Measurements from ENCODE around the gene KIAA0753. TPM values are rescaled to one million over a fixed set of nuclear protein-coding genes. Genes with fewer than 3 reads are reported as not detected.

Gene KIAA0753
- total and polyA plus RNA-seq, 2 donors from 2014 or later, result 4.2 to 21.8 TPM

DNA sequence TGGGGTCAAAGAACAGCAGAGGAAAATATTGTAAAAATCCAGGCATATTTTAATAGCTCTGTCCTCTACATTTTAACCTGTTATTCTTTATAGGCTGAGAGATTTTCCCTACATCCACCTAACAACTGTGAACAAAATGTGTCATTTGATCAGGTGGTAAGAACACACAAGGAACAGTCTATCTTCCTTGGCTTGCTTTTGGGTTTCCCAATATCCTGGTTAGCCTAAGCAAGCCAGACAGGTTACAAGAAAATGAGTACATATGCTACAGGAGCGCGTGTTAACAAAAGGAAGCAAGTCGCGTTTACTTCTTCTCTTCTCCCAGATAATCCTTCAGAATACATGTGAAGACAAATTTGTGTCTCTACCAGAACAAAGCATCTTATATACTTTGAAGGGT is 53.2 kb downstream of the KIAA0753 start:
- Histone ChIP-seq H3K36me3 (ENCODE audit: control insufficient read depth in 2 of 3, insufficient read depth in 3 of 3, low read length in 3 of 3) (peaks cover 21 to 54% (median 33%) of the 10 kb centered on the region in 3 donors), H3K4me1 (ENCODE audit: control insufficient read depth in 2 of 3, insufficient read depth in 2 of 3, low read depth in 1 of 3, low read length in 3 of 3) (peaks cover 0 to 4% (median 4%) of the 10 kb centered on the region in 3 donors), H3K27ac (ENCODE audit: low read depth in 2 of 2, low read length in 2 of 2) (no peak overlapping the region), H3K27me3 (ENCODE audit: control insufficient read depth, insufficient read depth, low read length) (no peaks in the 10 kb centered on the region), H3K9me3 (ENCODE audit: control insufficient read depth in 2 of 3, insufficient read depth in 1 of 3, low read length in 3 of 3) (peaks cover 0 to 2% (median 0%) of the 10 kb centered on the region in 3 donors), H3K4me3 (ENCODE audit: low read length in 3 of 3) (no peak overlapping the region), H3K9ac (ENCODE audit: low read length in 3 of 3) (no peak overlapping the region)
- DNase-seq (no peak), FAIRE-seq (no peak)
- intact Hi-C loops (cut with DNase I), result no loop called here
- TF ChIP-seq, protein P1, sequence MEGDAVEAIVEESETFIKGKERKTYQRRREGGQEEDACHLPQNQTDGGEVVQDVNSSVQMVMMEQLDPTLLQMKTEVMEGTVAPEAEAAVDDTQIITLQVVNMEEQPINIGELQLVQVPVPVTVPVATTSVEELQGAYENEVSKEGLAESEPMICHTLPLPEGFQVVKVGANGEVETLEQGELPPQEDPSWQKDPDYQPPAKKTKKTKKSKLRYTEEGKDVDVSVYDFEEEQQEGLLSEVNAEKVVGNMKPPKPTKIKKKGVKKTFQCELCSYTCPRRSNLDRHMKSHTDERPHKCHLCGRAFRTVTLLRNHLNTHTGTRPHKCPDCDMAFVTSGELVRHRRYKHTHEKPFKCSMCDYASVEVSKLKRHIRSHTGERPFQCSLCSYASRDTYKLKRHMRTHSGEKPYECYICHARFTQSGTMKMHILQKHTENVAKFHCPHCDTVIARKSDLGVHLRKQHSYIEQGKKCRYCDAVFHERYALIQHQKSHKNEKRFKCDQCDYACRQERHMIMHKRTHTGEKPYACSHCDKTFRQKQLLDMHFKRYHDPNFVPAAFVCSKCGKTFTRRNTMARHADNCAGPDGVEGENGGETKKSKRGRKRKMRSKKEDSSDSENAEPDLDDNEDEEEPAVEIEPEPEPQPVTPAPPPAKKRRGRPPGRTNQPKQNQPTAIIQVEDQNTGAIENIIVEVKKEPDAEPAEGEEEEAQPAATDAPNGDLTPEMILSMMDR (IDR thresholded peaks at IDR 0.05; ENCODE audit: borderline replicate concordance, extremely low read depth, insufficient read depth), result no peak

DNA sequence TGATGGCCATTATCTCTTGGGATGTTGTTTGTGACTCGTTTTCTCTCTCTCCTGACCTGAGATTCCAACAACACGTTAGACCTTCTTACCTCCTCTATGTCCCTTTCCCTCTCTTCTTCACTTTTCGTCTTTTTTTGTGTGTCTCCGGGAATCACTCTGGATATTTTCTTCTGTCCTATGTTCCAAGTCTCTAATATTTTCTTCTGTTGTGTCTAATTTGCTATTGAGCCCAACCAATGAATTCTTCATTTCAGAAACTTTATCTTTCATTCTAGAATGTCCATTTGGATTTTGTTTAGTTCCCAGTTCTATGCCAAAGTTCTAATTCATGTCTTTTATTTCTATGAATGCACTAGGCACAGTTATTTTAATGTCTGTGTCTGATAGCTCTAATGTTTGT is 57.1 kb downstream of the KIAA0753 start:
- no peak for DNase-seq
- no peak overlapping the region for H3K27ac ChIP-seq (ENCODE audit: low read depth in 2 of 2, low read length in 2 of 2)
- no peaks in the 10 kb centered on the region for H3K4me1 ChIP-seq (ENCODE audit: control insufficient read depth in 2 of 3, insufficient read depth in 2 of 3, low read depth in 1 of 3, low read length in 3 of 3)
- no peak for FAIRE-seq
- TF ChIP-seq, protein P1 (IDR thresholded peaks at IDR 0.05; ENCODE audit: borderline replicate concordance, extremely low read depth, insufficient read depth), result no peak
- no peak overlapping the region for H3K4me3 ChIP-seq (ENCODE audit: low read length in 3 of 3)
- no peaks in the 10 kb centered on the region for H3K27me3 ChIP-seq (ENCODE audit: control insufficient read depth, insufficient read depth, low read length)
- H3K9ac ChIP-seq (ENCODE audit: low read length in 3 of 3), result no peak overlapping the region
- peaks cover 9 to 34% (median 23%) of the 10 kb centered on the region in 3 donors for H3K36me3 ChIP-seq (ENCODE audit: control insufficient read depth in 2 of 3, insufficient read depth in 3 of 3, low read length in 3 of 3)
- peaks cover 0 to 2% (median 0%) of the 10 kb centered on the region in 3 donors for H3K9me3 ChIP-seq (ENCODE audit: control insufficient read depth in 2 of 3, insufficient read depth in 1 of 3, low read length in 3 of 3)
- intact Hi-C loops (cut with DNase I), result no loop called here

DNA sequence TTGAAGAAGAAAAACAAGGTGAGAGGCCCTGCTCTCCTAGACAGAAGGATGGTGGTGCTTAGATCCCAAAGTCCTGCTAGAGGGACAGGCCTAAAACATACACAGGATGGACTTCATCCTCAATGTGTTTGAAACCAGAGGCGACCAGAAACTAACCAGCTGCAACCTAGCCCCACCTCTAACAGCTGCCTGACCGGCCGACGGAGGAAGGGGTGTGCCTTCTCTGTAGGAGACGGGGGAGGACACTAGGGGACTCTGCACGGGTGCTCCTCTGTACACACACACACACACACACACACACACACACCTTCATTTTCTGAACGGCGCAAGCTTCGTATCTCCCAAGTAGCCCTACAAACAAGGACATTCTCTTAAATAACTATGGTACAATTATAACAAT is 59.9 kb downstream of the KIAA0753 start:
- DNase-seq (peak in 1 of 5 donors; percentile 45), FAIRE-seq (no peak)
- H3K27ac ChIP-seq (ENCODE audit: low read depth in 2 of 2, low read length in 2 of 2), result no peak overlapping the region
- no peaks in the 10 kb centered on the region for H3K27me3 ChIP-seq (ENCODE audit: control insufficient read depth, insufficient read depth, low read length)
- peaks cover 9 to 15% (median 14%) of the 10 kb centered on the region in 3 donors for H3K36me3 ChIP-seq (ENCODE audit: control insufficient read depth in 2 of 3, insufficient read depth in 3 of 3, low read length in 3 of 3)
- intact Hi-C loops (cut with DNase I), result no loop called here
- H3K9me3 ChIP-seq (ENCODE audit: control insufficient read depth in 2 of 3, insufficient read depth in 1 of 3, low read length in 3 of 3), result peaks cover 0 to 2% (median 0%) of the 10 kb centered on the region in 3 donors
- TF ChIP-seq, protein P1 (IDR thresholded peaks at IDR 0.05; ENCODE audit: borderline replicate concordance, extremely low read depth, insufficient read depth), result no peak
- no peak overlapping the region for H3K4me3 ChIP-seq (ENCODE audit: low read length in 3 of 3)
- H3K4me1 ChIP-seq (ENCODE audit: control insufficient read depth in 2 of 3, insufficient read depth in 2 of 3, low read depth in 1 of 3, low read length in 3 of 3), result peaks cover 0 to 3% (median 1%) of the 10 kb centered on the region in 3 donors
- no peak overlapping the region for H3K9ac ChIP-seq (ENCODE audit: low read length in 3 of 3)

DNA sequence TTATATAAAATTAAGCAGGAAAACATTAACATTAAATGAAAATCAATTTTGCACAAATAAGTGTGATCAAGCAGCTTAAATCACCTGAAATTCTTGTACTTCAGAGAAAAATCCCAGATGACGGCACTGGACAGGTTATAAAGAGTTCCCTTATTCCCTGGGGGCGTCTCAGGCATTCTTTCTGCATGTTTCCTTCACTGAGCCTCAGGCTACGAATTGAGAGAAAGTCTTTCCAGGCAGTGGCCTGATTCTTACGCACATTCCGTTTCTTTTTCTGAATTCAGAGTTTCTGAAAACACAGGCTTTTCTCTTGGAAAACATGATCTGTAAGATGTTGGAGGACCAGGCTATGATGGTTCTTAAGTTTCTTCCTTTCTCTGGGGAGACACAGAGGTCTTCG is 62.0 kb downstream of the KIAA0753 start:
- H3K36me3 ChIP-seq (ENCODE audit: control insufficient read depth in 2 of 3, insufficient read depth in 3 of 3, low read length in 3 of 3), result peaks cover 5 to 6% (median 5%) of the 10 kb centered on the region in 3 donors
- TF ChIP-seq, protein P1 (IDR thresholded peaks at IDR 0.05; ENCODE audit: borderline replicate concordance, extremely low read depth, insufficient read depth), result no peak
- no peak overlapping the region for H3K27ac ChIP-seq (ENCODE audit: low read depth in 2 of 2, low read length in 2 of 2)
- peaks cover 4 to 16% (median 10%) of the 10 kb centered on the region in 3 donors for H3K4me1 ChIP-seq (ENCODE audit: control insufficient read depth in 2 of 3, insufficient read depth in 2 of 3, low read depth in 1 of 3, low read length in 3 of 3)
- FAIRE-seq (no peak), DNase-seq (no peak)
- H3K9ac ChIP-seq (ENCODE audit: low read length in 3 of 3), result no peak overlapping the region
- H3K9me3 ChIP-seq (ENCODE audit: control insufficient read depth in 2 of 3, insufficient read depth in 1 of 3, low read length in 3 of 3), result peaks cover 0 to 2% (median 0%) of the 10 kb centered on the region in 3 donors
- no peaks in the 10 kb centered on the region for H3K27me3 ChIP-seq (ENCODE audit: control insufficient read depth, insufficient read depth, low read length)
- intact Hi-C loops (cut with DNase I), result no loop called here
- no peak overlapping the region for H3K4me3 ChIP-seq (ENCODE audit: low read length in 3 of 3)

Data from kidney (tissue), 14 donors.